ENCODE data around the gene NTNG2.

- no peak for TF ChIP-seq ZC3H10 (CRISPR knock-in tag; IDR thresholded peaks at IDR 0.05)
- no peak for TF ChIP-seq ZFP30 (CRISPR knock-in tag; IDR thresholded peaks at IDR 0.05)
- no peak for TF ChIP-seq CSDC2 (CRISPR knock-in tag; IDR thresholded peaks at IDR 0.05)
- no peak for TF ChIP-seq PATZ1 (CRISPR knock-in tag; IDR thresholded peaks at IDR 0.05; ENCODE audit: borderline replicate concordance)
- no peak for TF ChIP-seq OSR1 (CRISPR knock-in tag; IDR thresholded peaks at IDR 0.05)
- no peak for TF ChIP-seq ARNTL (CRISPR knock-in tag; IDR thresholded peaks at IDR 0.05; ENCODE audit: borderline replicate concordance, low read depth)
- no peak for TF ChIP-seq ESRRG (CRISPR knock-in tag; IDR thresholded peaks at IDR 0.05)
- no peak for TF ChIP-seq SNAI2 (CRISPR knock-in tag; IDR thresholded peaks at IDR 0.05)
- no peak for TF ChIP-seq ZNF70 (CRISPR knock-in tag; IDR thresholded peaks at IDR 0.05)
- TF ChIP-seq CSRNP3 (CRISPR knock-in tag; IDR thresholded peaks at IDR 0.05) = no peak
- TF ChIP-seq ZFP3 (CRISPR knock-in tag; IDR thresholded peaks at IDR 0.05) = no peak
- no peak for TF ChIP-seq PPARA (CRISPR knock-in tag; IDR thresholded peaks at IDR 0.05; ENCODE audit: borderline replicate concordance)
- TF ChIP-seq CREB5 (CRISPR knock-in tag; IDR thresholded peaks at IDR 0.05; ENCODE audit: low read depth) = no peak
- TF ChIP-seq ISL1 (CRISPR knock-in tag; IDR thresholded peaks at IDR 0.05) = no peak
Measured at GRCh38 chr9:132238992-132239391, 77.1 kb downstream of the NTNG2 start.
